GM18517 (cell line): ENCODE results near the gene ELL2.
"Not testable (repeated sequence)": the region's sequence is repeated elsewhere in the genome, so short reads cannot be mapped to it uniquely, and the experiment has no call there.

ENCODE experiments used
- ATAC-seq: cut with Tn5 transposase; IDR thresholded peaks from one replicate; pipeline ENCODE4 v1.9.1; 2021; ENCODE audit warnings: mild to moderate bottlenecking, moderate library complexity; ENCODE audit not compliant: unreplicated experiment

Gene ELL2

GRCh38 chr5:95841914-95842812 lies 119.5 kb downstream of the ELL2 start:
- no peak for ATAC-seq

DNA sequence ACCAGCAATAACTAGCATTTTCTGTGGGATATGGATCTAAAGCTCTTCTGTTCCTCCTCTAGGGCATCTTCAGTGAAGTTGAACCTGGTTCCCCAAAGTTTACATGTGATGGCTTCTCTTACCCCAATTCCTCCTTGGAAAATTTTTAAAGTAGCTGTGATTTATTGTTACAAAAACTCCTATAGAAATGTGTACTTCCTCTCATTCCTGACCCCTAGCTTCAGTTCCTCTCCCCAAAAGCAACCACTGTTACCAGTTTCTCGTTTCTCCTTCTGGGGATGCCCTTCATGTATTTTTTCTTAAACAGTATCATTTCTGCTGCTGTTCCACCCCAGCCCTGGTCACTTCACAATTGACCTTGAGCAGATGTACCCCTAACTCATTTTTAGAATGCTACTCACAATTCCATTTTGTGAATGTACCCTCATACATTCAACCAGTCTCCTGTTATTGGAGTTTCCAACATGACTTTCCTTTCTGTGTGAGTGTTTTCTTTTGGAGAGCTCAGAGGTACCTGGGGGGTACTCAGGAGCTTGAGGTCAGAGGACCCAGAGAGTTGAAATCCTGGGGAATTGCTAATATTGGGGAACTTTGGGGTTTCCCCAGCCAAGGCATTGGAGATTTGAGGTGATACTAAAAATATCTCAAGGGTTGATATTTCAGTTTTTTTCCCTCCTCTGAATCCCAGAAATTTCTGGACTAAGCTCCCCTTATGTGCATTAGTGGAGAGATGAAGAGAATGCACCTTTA lies 120.5 kb downstream of the ELL2 start:
- no peak for ATAC-seq

GRCh38 chr5:95839658-95840057 lies 122.0 kb downstream of the ELL2 start:
- ATAC-seq = no peak

GRCh38 chr5:95838556-95838955 lies 123.1 kb downstream of the ELL2 start:
- no peak for ATAC-seq

DNA sequence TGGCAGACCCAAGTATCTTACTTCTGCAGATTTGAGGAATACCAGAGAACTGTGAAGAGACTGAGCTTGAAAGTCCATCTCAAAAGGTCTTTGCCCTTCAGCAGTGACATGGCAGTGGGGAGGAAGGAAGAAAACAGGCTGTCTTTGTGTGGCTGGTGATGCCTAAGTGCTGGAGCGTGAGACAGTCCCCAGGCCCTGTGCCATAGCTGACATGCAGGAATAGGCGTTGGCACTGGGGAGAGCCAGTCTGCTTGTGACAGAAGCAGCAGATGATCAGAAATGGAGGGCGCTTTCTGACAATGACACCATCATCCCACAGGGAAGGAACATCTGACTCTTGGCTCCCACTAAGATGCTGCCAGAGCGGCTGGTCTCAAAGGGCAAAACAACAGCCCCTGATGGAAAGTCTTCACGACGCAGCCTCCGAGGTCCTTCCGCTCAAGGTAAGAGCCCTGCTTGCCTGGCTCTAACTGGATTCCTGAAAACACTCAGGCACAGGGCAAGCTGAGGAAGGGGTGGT lies 123.6 kb downstream of the ELL2 start:
- no peak for ATAC-seq

GRCh38 chr5:95837492-95837891 lies 124.2 kb downstream of the ELL2 start:
- no peak for ATAC-seq

- ATAC-seq = not testable (repeated sequence)
Observed at GRCh38 chr5:95836971-95837370, 124.7 kb downstream of the ELL2 start.

- ATAC-seq = no peak
Observed at GRCh38 chr5:95836544-95836943, 125.1 kb downstream of the ELL2 start.

- ATAC-seq = no peak
Observed at GRCh38 chr5:95835682-95836385, 125.8 kb downstream of the ELL2 start.
